H1 (cell line): ENCODE measurements around the gene ZBTB20. TPM values are rescaled to one million over a fixed set of nuclear protein-coding genes. Genes with fewer than 3 reads are reported as not detected.

ENCODE experiments used
- POLR2A ChIP-seq, 2 experiments: IDR thresholded peaks; 1 replicate in 1 of 2; 2 replicates in 1 of 2; pipeline ENCODE4 v1.6.1; 2011; ENCODE audit warnings: low read depth in 2 of 2, low read length in 2 of 2, mild to moderate bottlenecking in 2 of 2; ENCODE audit errors: control extremely low read depth in 1 of 2
- SAP30 ChIP-seq: fragments of 300-600 bp; sonication (generic); IDR thresholded peaks from 2 replicates; pipeline ENCODE4 v1.7.1; 2012; ENCODE audit warnings: low read length, moderate library complexity, mild to moderate bottlenecking, inconsistent platforms; ENCODE audit not compliant: insufficient read depth, insufficient replicate concordance
- SP2 ChIP-seq: IDR thresholded peaks from 2 replicates; pipeline ENCODE4 v1.6.1; 2012; ENCODE audit warnings: mild to moderate bottlenecking, low read length, inconsistent platforms
- SRF ChIP-seq: IDR thresholded peaks from 2 replicates; pipeline ENCODE4 v1.6.1; 2011; ENCODE audit warnings: mild to moderate bottlenecking, low read depth, low read length, moderate library complexity
- polyA plus RNA-seq, 7 experiments: library from polyadenylated mRNA; depleted of rRNA in 3 of 7; stranded (reverse) in 5 of 7; unstranded in 2 of 7; fragments of >200 nt in 5 of 7; fragments of 200-250 nt in 2 of 7; gene quantifications; 1 replicate in 5 of 7; 2 replicates in 1 of 7; 4 replicates in 1 of 7; pipeline versions ENCODE4 v1.2.1 to v1.2.3, GENCODE V29; 2011 to 2013; ENCODE audit warnings: missing spikeins in 2 of 7, mixed read lengths in 2 of 7
- total RNA-seq: library from RNA; stranded (reverse); fragmentation: NEBNext Ultra II Directional; extraction: Animal tissue kit (Norgen Biotek cat#: 25700); gene quantifications from 2 replicates; pipeline ENCODE4 v1.2.1, GENCODE V29; 2021

The ZBTB20 gene
- total and polyA plus RNA-seq, 2 of the 8 experiments (the other 6 are each of a cell fraction or from before 2014, with no cell fraction given): 0.35 to 1.3 TPM

DNA sequence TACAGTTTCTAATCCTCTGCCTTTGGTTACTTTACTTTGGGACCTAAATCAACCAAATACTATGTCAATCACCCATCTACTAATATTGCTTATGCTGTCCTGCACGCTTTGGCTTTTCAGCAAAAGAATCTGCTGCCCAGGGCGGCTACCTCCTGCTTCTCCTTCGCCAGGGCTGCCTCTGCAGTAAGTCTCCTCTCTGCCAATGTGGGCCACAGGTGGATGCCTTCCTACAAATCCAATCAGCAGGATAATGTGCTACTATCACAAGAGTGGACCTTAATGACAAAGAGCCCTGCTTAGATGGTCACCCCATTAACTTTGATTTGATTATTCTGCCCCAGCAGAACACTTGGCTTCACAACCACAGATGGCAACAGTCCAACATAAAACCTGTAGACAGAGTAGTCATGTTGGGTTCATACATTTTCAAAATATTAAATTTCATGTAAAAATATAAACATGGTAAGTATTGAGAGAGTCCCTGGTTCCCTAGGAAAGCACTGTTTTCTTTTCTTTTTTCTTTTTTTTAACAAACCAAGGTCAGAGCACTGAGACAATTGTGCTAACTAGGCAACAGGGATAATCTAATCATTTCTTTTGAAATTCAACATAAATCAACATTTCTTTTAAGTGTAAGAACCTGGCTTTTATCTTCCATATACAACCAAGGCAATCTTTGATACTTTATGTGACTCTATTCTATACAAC, 298.3 kb downstream of the ZBTB20 start (continued):
- TF ChIP-seq SAP30 (no peak), SRF (no peak), SP2 (no peak), POLR2A (IDR thresholded peaks at IDR 0.05; ENCODE audit: control extremely low read depth in 1 of 2, low read depth in 2 of 2, low read length in 2 of 2) (no peak)
